GDM1 (cell line): Measurements from ENCODE around the gene SLC66A2.

ENCODE experiments used
- DNase-seq: peaks from one replicate; lab custom pipeline; 2025; lab: John Stamatoyannopoulos, UW

Gene SLC66A2

GRCh38 chr18:79937103-79937860 is 14.2 kb downstream of the SLC66A2 start:
- DNase-seq, result no peak

- no peak for DNase-seq
These were observed 14.8 kb downstream of the SLC66A2 start for GRCh38 chr18:79936641-79937040.

GRCh38 chr18:79935925-79936324 is 15.5 kb downstream of the SLC66A2 start:
- DNase-seq, result no peak

GRCh38 chr18:79935499-79935898 is 16.0 kb downstream of the SLC66A2 start:
- DNase-seq, result no peak

GRCh38 chr18:79935098-79935480 is 16.4 kb downstream of the SLC66A2 start:
- DNase-seq, result no peak

- no peak for DNase-seq
These were observed 16.9 kb downstream of the SLC66A2 start for GRCh38 chr18:79934311-79935097.

- no peak for DNase-seq
These were observed 17.7 kb downstream of the SLC66A2 start for GRCh38 chr18:79933765-79934164.

GRCh38 chr18:79932907-79933306 is 18.5 kb downstream of the SLC66A2 start:
- DNase-seq, result no peak

- DNase-seq, result no peak
These were observed 20.0 kb downstream of the SLC66A2 start for GRCh38 chr18:79931475-79931874.

- no peak for DNase-seq
These were observed 21.3 kb downstream of the SLC66A2 start for GRCh38 chr18:79930020-79930642.

- no peak for DNase-seq
These were observed 22.9 kb downstream of the SLC66A2 start for GRCh38 chr18:79928563-79928960.

GRCh38 chr18:79927607-79928562 is 23.6 kb downstream of the SLC66A2 start:
- no peak for DNase-seq

- DNase-seq, result no peak
These were observed 24.5 kb downstream of the SLC66A2 start for GRCh38 chr18:79926715-79927606.

GRCh38 chr18:79926306-79926705 is 25.1 kb downstream of the SLC66A2 start:
- no peak for DNase-seq

GRCh38 chr18:79924814-79925731 is 26.4 kb downstream of the SLC66A2 start:
- DNase-seq, result no peak

GRCh38 chr18:79923896-79924585 is 27.4 kb downstream of the SLC66A2 start:
- no peak for DNase-seq

GRCh38 chr18:79922971-79923411 is 28.5 kb downstream of the SLC66A2 start:
- no peak for DNase-seq

GRCh38 chr18:79921984-79922965 is 29.2 kb downstream of the SLC66A2 start:
- no peak for DNase-seq
